Ascending aorta (tissue), 2 donors: ENCODE data around the gene SEMA5A. TPM values are rescaled to one million over a fixed set of nuclear protein-coding genes. Genes with fewer than 3 reads are reported as not detected.

Experiments
- DNase-seq, 2 donors: peaks; one replicate each; pipeline ENCODE4 v3.0.0-alpha.2; 2019; ENCODE audit warnings: low spot score in 2 of 2
- H3K27ac ChIP-seq, 2 donors: fragments of 200-600 bp; sonication (generic); one replicate each; pipeline ENCODE4 v1.5.1; 2016 to 2017; ENCODE audit warnings: mild to moderate bottlenecking in 1 of 2
- H3K27me3 ChIP-seq: fragments of 200-600 bp; sonication (generic); one replicate; pipeline ENCODE4 v1.5.1; 2017
- H3K36me3 ChIP-seq, 2 donors: fragments of 200-600 bp; sonication (generic); one replicate each; pipeline ENCODE4 v1.5.1; 2016
- H3K4me1 ChIP-seq, 2 donors: fragments of 200-600 bp; sonication (generic); one replicate each; pipeline ENCODE4 v1.5.1; 2016 to 2017; ENCODE audit warnings: mild to moderate bottlenecking in 1 of 2
- H3K4me3 ChIP-seq, 2 donors: fragments of 200-600 bp; sonication (generic); one replicate each; pipeline ENCODE4 v1.5.1; 2016 to 2017; ENCODE audit warnings: mild to moderate bottlenecking in 1 of 2
- H3K9me3 ChIP-seq, 2 donors: fragments of 200-600 bp; sonication (generic); one replicate each; pipeline ENCODE4 v1.5.1; 2016
- CTCF ChIP-seq, 3 experiments: fragments of 200-600 bp in 2 of 3; fragments of 450-650 bp in 1 of 3; sonication (generic) in 2 of 3; IDR thresholded peaks; one replicate each; pipeline ENCODE4 v1.5.1; 2016 to 2019; ENCODE audit warnings: antibody characterized with exemption in 3 of 3, mild to moderate bottlenecking in 1 of 3, moderate library complexity in 1 of 3
- intact Hi-C: fragments of 100-400 bp; cut with DNase I; formaldehyde crosslinking; loops from one replicate; pipeline ENCODE4 v1.15.1; 2023
- total RNA-seq: library from RNA; depleted of rRNA; stranded (reverse); fragments of >200 nt; gene quantifications from one replicate; pipeline ENCODE4 v1.1.0, GENCODE V29; 2016

Gene SEMA5A
- total RNA-seq, 1 donor from 2014 or later = 18.4 TPM

GRCh38 chr5:9103290-9103689 is 442.6 kb downstream of the SEMA5A start:
- Histone ChIP-seq H3K4me1 (no peaks in the 10 kb centered on the region), H3K27me3 (no peaks in the 10 kb centered on the region), H3K27ac (no peak overlapping the region), H3K4me3 (no peak overlapping the region), H3K9me3 (no peaks in the 10 kb centered on the region), H3K36me3 (peaks cover 0 to 5% of the 10 kb centered on the region in 2 donors)
- no peak for DNase-seq
- no peak for TF ChIP-seq CTCF (IDR thresholded peaks at IDR 0.05)
- intact Hi-C loops = no loop called here

- Histone ChIP-seq H3K36me3 (no peaks in the 10 kb centered on the region), H3K4me1 (no peaks in the 10 kb centered on the region), H3K27me3 (no peaks in the 10 kb centered on the region), H3K27ac (no peak overlapping the region), H3K9me3 (no peaks in the 10 kb centered on the region), H3K4me3 (no peak overlapping the region)
- no peak for DNase-seq
- intact Hi-C loops = no loop called here
- no peak for TF ChIP-seq CTCF (IDR thresholded peaks at IDR 0.05)
These were observed 446.2 kb downstream of the SEMA5A start for GRCh38 chr5:9099689-9100088.

- no peaks in the 10 kb centered on the region for H3K9me3 ChIP-seq
- no peak overlapping the region for H3K4me3 ChIP-seq
- no peaks in the 10 kb centered on the region for H3K36me3 ChIP-seq
- H3K4me1 ChIP-seq = no peaks in the 10 kb centered on the region
- no peak overlapping the region for H3K27ac ChIP-seq
- no peaks in the 10 kb centered on the region for H3K27me3 ChIP-seq
- intact Hi-C loops = no loop called here
- no peak for TF ChIP-seq CTCF (IDR thresholded peaks at IDR 0.05)
- DNase-seq = no peak
These were observed 446.9 kb downstream of the SEMA5A start for GRCh38 chr5:9098990-9099389.

- Histone ChIP-seq H3K4me1 (no peaks in the 10 kb centered on the region), H3K36me3 (no peaks in the 10 kb centered on the region), H3K27me3 (no peaks in the 10 kb centered on the region), H3K4me3 (no peak overlapping the region), H3K9me3 (no peaks in the 10 kb centered on the region), H3K27ac (no peak overlapping the region)
- TF ChIP-seq CTCF (IDR thresholded peaks at IDR 0.05) = no peak
- intact Hi-C loops = no loop called here
- DNase-seq = no peak
These were observed 451.3 kb downstream of the SEMA5A start for GRCh38 chr5:9094582-9094981.

GRCh38 chr5:9091896-9092662 is 453.8 kb downstream of the SEMA5A start:
- no peak for DNase-seq
- no peaks in the 10 kb centered on the region for H3K9me3 ChIP-seq
- H3K27me3 ChIP-seq = no peaks in the 10 kb centered on the region
- H3K36me3 ChIP-seq = no peaks in the 10 kb centered on the region
- no peak overlapping the region for H3K27ac ChIP-seq
- no peak for TF ChIP-seq CTCF (IDR thresholded peaks at IDR 0.05)
- H3K4me1 ChIP-seq = no peaks in the 10 kb centered on the region
- H3K4me3 ChIP-seq = no peak overlapping the region
- intact Hi-C loops = no loop called here
